ENCODE results near the gene HLCS.
"Not testable (repeated sequence)": the region's sequence is repeated elsewhere in the genome, so short reads cannot be mapped to it uniquely, and the experiment has no call there.

HLCS gene

GRCh38 chr21:36966066-36966820 lies at the start of gene HLCS:
Gene HLCS, minus strand, starts transcription at chr21:36966669. Its CDS starts 31 bp downstream, at chr21:36966638.
- peak; percentile 14 for DNase-seq

GRCh38 chr21:37009740-37010341 lies 43.4 kb upstream of the HLCS start:
- peak; percentile 81 for DNase-seq

- DNase-seq, result no peak
These were observed 42.3 kb upstream of the HLCS start for GRCh38 chr21:37008724-37009123.

- DNase-seq, result no peak
These were observed 40.2 kb upstream of the HLCS start, which contains the start of gene RIPPLY3 for GRCh38 chr21:37006486-37007291. Gene RIPPLY3, plus strand, starts transcription at chr21:37006702. Its CDS starts 71 bp downstream, at chr21:37006773.

- DNase-seq, result no peak
These were observed 39.3 kb upstream of the HLCS start for GRCh38 chr21:37005548-37006485.

GRCh38 chr21:37003917-37004316 lies 37.4 kb upstream of the HLCS start:
- not testable (repeated sequence) for DNase-seq

- DNase-seq, result not testable (repeated sequence)
These were observed 36.4 kb upstream of the HLCS start for GRCh38 chr21:37002851-37003250.

GRCh38 chr21:37001441-37001840 lies 35.0 kb upstream of the HLCS start:
- no peak for DNase-seq

- DNase-seq, result no peak
These were observed 33.9 kb upstream of the HLCS start for GRCh38 chr21:37000381-37000780.

- no peak for DNase-seq
These were observed 32.8 kb upstream of the HLCS start for GRCh38 chr21:36999131-36999898.

- not testable (repeated sequence) for DNase-seq
These were observed 28.8 kb upstream of the HLCS start for GRCh38 chr21:36995285-36995684.

- DNase-seq, result no peak
These were observed 28.2 kb upstream of the HLCS start for GRCh38 chr21:36994501-36995158.

- DNase-seq, result no peak
These were observed 26.2 kb upstream of the HLCS start for GRCh38 chr21:36992671-36993070.

GRCh38 chr21:36990508-36991205 lies 24.2 kb upstream of the HLCS start:
- no peak for DNase-seq

GRCh38 chr21:36989699-36990507 lies 23.4 kb upstream of the HLCS start:
- peak; percentile 88 for DNase-seq

GRCh38 chr21:36989199-36989698 lies 22.8 kb upstream of the HLCS start:
- not testable (repeated sequence) for DNase-seq

GRCh38 chr21:36988536-36988935 lies 22.1 kb upstream of the HLCS start:
- no peak for DNase-seq

GRCh38 chr21:36987845-36988244 lies 21.4 kb upstream of the HLCS start:
- no peak for DNase-seq

All from kidney glomerular epithelial cell (primary cell).